Fibroblast of lung (primary cell): ENCODE measurements around the gene C16orf92. TPM values are rescaled to one million over a fixed set of nuclear protein-coding genes. Genes with fewer than 3 reads are reported as not detected.
"Not testable (repeated sequence)": the region's sequence is repeated elsewhere in the genome, so short reads cannot be mapped to it uniquely, and the experiment has no call there.

Experiments
- DNase-seq, 2 donors: peaks; one replicate each; pipeline versions ENCODE4 v3.0.0 to v3.0.0-alpha.2; 2010; ENCODE audit warnings: low read depth in 2 of 2
- H2AFZ ChIP-seq: 2 replicates; pipeline ENCODE4 v1.5.1; 2012; ENCODE audit warnings: low read length, control low read depth, inconsistent platforms
- H3K27ac ChIP-seq: 2 replicates; pipeline ENCODE4 v1.5.1; 2011; ENCODE audit warnings: low read length, control low read depth; ENCODE audit not compliant: insufficient read depth
- H3K27me3 ChIP-seq: 2 replicates; pipeline ENCODE4 v1.5.1; 2011; ENCODE audit warnings: mild to moderate bottlenecking, low read length; ENCODE audit not compliant: control insufficient read depth, insufficient read depth
- H3K36me3 ChIP-seq: 2 replicates; pipeline ENCODE4 v1.5.1; 2011; ENCODE audit warnings: low read length; ENCODE audit not compliant: control insufficient read depth, insufficient read depth
- H3K4me1 ChIP-seq: 2 replicates; pipeline ENCODE4 v1.5.1; 2011; ENCODE audit warnings: low read length; ENCODE audit not compliant: control insufficient read depth, insufficient read depth; ENCODE audit errors: extremely low read depth
- H3K4me2 ChIP-seq: 2 replicates; pipeline ENCODE4 v1.5.1; 2011; ENCODE audit warnings: low read length, control low read depth; ENCODE audit not compliant: insufficient read depth; ENCODE audit errors: extremely low read depth
- H3K4me3 ChIP-seq, 4 experiments: fragments of 200-600 bp in 1 of 4; sonication (generic) in 1 of 4; replicated peaks in 1 of 4; 2 replicates each; pipeline ENCODE4 v1.5.1; 2011 to 2016; ENCODE audit warnings: low read length in 4 of 4, low read depth in 3 of 4, mild to moderate bottlenecking in 3 of 4, control low read depth in 2 of 4, inconsistent platforms in 1 of 4, mixed read lengths in 1 of 4; ENCODE audit not compliant: insufficient read depth in 1 of 4; ENCODE audit errors: control extremely low read depth in 1 of 4
- H3K79me2 ChIP-seq: 2 replicates; pipeline ENCODE4 v1.5.1; 2012; ENCODE audit warnings: mild to moderate bottlenecking, low read length, inconsistent platforms; ENCODE audit not compliant: control insufficient read depth, insufficient read depth
- H3K9ac ChIP-seq: 2 replicates; pipeline ENCODE4 v1.5.1; 2011; ENCODE audit warnings: mild to moderate bottlenecking, low read length, control low read depth; ENCODE audit not compliant: insufficient read depth
- H3K9me3 ChIP-seq: 2 replicates; pipeline ENCODE4 v1.5.1; 2012; ENCODE audit warnings: low read depth, low read length; ENCODE audit not compliant: control insufficient read depth, insufficient read depth
- H4K20me1 ChIP-seq: 2 replicates; pipeline ENCODE4 v1.5.1; 2011; ENCODE audit warnings: low read length; ENCODE audit not compliant: control insufficient read depth, insufficient read depth; ENCODE audit errors: extremely low read depth
- CTCF ChIP-seq, 2 donors: IDR thresholded peaks in 1 of 2; conservative IDR thresholded peaks in 1 of 2; 1 replicate in 1 of 2; 2 replicates in 1 of 2; pipeline ENCODE4 v1.5.1; 2011 to 2012; ENCODE audit warnings: low read length in 2 of 2, control low read depth in 1 of 2, inconsistent platforms in 1 of 2, low read depth in 1 of 2, mild to moderate bottlenecking in 1 of 2
- EZH2 ChIP-seq: IDR thresholded peaks from 2 replicates; pipeline ENCODE4 v1.5.1; 2012; ENCODE audit warnings: low read length, control low read depth, mild to moderate bottlenecking; ENCODE audit errors: missing control alignments
- polyA plus RNA-seq, 2 donors: library from polyadenylated mRNA; depleted of rRNA in 1 of 2; stranded (reverse) in 1 of 2; unstranded in 1 of 2; fragments of >200 nt; gene quantifications; 2 replicates each; pipeline ENCODE4 v1.2.1, GENCODE V29; 2011 to 2012; ENCODE audit warnings: missing spikeins in 1 of 2
- total RNA-seq: library from RNA; depleted of rRNA; stranded (reverse); fragments of >200 nt; gene quantifications from 2 replicates; pipeline ENCODE4 v1.2.1, GENCODE V29; 2014

C16orf92 gene
- total and polyA plus RNA-seq, 2 donors (not counting 1 experiment from before 2014, with no cell fraction given) = not detected

- no peak overlapping the region for H3K4me3 ChIP-seq
- H3K79me2 ChIP-seq = no peaks in the 10 kb centered on the region
- TF ChIP-seq CTCF (conservative IDR thresholded peaks at IDR 0.05 in 1 of 2, IDR thresholded peaks at IDR 0.05 in 1 of 2; ENCODE audit: low read depth in 1 of 2, low read length in 2 of 2) (no peak), EZH2 (no peak)
- no peak overlapping the region for H2AFZ ChIP-seq
- H3K9me3 ChIP-seq = no peaks in the 10 kb centered on the region
- H3K36me3 ChIP-seq = no peaks in the 10 kb centered on the region
- H3K27me3 ChIP-seq = peaks cover 6% of the 10 kb centered on the region
- no peaks in the 10 kb centered on the region for H3K4me1 ChIP-seq
- DNase-seq = no peak
- no peak overlapping the region for H3K9ac ChIP-seq
- H3K4me2 ChIP-seq = no peak overlapping the region
- H3K27ac ChIP-seq = no peak overlapping the region
- H4K20me1 ChIP-seq = no peaks in the 10 kb centered on the region
Measured at GRCh38 chr16:30016555-30017276, 6.3 kb upstream of the C16orf92 start.

GRCh38 chr16:30017277-30017656, 5.7 kb upstream of the C16orf92 start:
- H3K9me3 ChIP-seq = no peaks in the 10 kb centered on the region
- no peak for TF ChIP-seq EZH2
- no peak for TF ChIP-seq CTCF (conservative IDR thresholded peaks at IDR 0.05 in 1 of 2, IDR thresholded peaks at IDR 0.05 in 1 of 2; ENCODE audit: low read depth in 1 of 2, low read length in 2 of 2)
- no peaks in the 10 kb centered on the region for H3K4me1 ChIP-seq
- H3K79me2 ChIP-seq = no peaks in the 10 kb centered on the region
- no peak overlapping the region for H2AFZ ChIP-seq
- H4K20me1 ChIP-seq = no peaks in the 10 kb centered on the region
- peaks cover under 1% of the 10 kb centered on the region for H3K27me3 ChIP-seq
- no peak overlapping the region for H3K27ac ChIP-seq
- no peak overlapping the region for H3K9ac ChIP-seq
- H3K36me3 ChIP-seq = no peaks in the 10 kb centered on the region
- no peak overlapping the region for H3K4me3 ChIP-seq
- DNase-seq = no peak
- no peak overlapping the region for H3K4me2 ChIP-seq

GRCh38 chr16:30017937-30018336, 5.1 kb upstream of the C16orf92 start:
- not testable (repeated sequence) for H3K4me2 ChIP-seq, H3K27me3 ChIP-seq, H3K36me3 ChIP-seq, H3K4me1 ChIP-seq, H3K79me2 ChIP-seq, H3K9me3 ChIP-seq, H4K20me1 ChIP-seq, DNase-seq, H3K4me3 ChIP-seq, H3K9ac ChIP-seq, H3K27ac ChIP-seq, H2AFZ ChIP-seq
